ENCODE data around the gene PPP1R12C.
"Not testable (repeated sequence)": the region's sequence is repeated elsewhere in the genome, so short reads cannot be mapped to it uniquely, and the experiment has no call there.

The PPP1R12C gene

DNA sequence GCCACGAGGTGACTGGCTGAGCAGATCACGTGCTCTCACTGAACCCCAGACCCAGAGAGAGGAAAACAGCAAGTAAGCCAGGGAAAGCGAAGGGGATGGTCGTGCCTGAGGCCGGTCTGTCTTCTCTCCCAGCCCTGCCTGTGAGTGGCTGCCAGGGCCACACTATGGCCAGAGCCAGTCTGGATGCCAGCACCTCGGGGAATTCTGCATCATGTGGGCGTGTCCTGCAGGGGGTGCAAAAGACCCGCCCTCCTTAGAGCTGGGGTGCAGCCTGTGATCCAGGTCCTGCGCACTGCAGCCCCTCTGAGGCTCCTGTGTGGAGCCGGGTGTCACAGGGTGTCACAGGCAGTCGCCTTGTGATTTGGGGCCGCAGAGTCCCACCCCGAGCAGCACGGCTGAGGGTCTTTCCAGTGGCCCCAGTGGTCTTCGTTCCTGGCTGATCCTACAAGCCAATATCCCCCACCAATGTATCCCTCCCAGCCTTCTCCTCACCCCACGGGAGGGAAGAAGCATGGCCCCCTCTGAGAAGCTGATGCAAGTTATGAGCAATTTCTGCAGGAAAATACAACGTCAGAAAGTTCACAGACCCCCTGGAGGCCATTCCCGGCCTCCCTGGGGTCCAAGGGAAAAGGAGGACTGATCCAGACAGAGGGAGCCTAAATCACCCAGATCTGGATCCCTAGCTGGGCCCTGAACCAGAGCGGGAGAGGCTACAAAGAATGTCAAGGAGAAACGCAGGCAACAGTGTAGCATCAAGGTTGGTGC is 7.7 kb downstream of the PPP1R12C start:
- DNase-seq = no peak

DNA sequence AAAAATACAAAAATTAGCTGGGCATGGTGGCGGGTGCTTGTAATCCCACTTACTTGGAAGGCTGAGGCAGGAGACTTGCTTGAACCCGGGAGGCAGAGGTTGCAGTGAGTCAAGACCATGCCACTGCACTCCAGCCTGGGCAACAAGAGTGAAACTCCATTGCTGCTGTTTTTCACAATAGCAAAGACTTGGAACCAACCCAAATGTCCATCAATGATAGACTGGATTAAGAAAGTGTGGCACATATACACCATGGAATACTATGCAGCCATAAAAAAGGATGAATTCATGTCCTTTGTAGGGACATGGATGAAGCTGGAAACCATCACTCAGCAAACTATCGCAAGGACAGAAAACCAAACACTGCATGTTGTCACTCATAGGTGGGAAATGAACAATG is 10.2 kb downstream of the PPP1R12C start:
- not testable (repeated sequence) for DNase-seq

DNA sequence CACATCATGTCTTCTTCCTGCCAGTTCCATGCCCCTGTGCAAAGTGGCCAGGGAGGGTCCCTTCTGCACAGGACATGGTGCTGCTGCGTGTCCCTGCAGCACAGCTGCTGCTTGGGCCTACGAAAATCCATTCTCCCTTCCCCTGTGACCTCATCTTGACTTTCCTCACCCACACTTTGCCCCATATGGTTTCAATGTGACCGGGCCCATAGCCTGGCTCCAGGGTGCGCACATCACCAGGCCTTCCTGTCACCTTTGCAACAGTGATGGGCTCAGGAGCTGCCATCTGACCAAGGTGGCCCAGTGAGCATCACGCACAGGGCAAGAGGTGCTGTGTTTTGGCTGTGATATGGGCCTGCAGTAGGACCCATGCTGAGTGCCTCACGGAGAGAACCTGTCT is 10.8 kb downstream of the PPP1R12C start:
- no peak for DNase-seq

DNA sequence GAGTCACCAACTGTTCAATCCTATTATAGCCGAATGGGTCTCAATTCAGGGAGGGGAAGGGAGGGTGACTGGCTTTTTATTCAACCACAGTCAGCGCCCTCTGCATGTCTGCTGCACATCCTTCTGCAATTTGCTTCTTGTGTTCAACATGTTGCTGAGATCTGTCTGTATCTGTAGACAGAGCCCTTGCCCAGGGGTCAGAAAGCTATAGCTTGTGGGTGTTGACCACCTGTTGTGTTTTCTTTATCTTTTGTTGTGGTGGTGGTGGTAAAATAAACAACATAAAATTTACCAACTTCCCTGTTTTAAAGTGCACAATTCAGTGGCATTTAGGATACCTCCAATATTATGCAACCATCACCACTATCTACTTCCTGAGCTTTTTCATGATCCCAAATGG is 12.2 kb downstream of the PPP1R12C start:
- DNase-seq = no peak

DNA sequence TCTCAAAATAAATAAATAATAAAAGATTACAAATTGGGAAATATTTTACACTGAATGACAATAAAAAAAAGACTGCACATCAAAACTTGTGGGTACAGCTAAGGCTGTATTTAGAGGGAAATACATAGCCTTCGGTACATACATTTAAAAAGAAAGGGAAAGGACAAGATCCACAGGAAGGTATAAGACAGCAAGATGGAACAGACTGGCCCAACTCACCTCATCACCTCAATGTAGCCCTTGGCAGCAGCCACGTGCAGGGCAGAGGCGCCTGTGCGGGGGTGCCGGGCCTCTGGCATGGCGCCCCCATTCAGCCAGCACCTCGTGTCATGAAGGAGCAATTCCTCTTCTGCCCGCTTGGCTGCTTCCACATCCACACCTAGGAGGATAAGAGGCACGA is 14.2 kb downstream of the PPP1R12C start:
- no peak for DNase-seq

DNA sequence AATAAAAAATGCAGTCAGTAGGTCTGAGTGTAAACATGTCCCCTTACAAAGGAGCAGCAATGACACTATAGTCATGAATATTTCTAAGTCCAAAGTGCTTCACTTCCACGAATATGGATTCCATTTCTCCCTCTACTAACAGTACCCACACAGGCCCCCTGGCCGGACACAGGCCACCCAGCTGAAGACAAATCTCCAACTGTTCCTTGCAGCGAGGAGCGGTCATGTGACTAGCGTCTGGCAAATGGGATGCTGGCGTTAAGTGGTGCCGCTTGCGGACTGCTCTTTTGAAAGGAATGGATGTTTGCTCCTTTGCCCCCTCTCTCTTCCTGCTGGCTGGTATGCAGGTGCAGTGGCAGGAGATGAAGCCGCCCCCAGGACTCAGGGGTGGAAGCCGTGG is 16.2 kb downstream of the PPP1R12C start:
- peak; percentile 19 for DNase-seq

DNA sequence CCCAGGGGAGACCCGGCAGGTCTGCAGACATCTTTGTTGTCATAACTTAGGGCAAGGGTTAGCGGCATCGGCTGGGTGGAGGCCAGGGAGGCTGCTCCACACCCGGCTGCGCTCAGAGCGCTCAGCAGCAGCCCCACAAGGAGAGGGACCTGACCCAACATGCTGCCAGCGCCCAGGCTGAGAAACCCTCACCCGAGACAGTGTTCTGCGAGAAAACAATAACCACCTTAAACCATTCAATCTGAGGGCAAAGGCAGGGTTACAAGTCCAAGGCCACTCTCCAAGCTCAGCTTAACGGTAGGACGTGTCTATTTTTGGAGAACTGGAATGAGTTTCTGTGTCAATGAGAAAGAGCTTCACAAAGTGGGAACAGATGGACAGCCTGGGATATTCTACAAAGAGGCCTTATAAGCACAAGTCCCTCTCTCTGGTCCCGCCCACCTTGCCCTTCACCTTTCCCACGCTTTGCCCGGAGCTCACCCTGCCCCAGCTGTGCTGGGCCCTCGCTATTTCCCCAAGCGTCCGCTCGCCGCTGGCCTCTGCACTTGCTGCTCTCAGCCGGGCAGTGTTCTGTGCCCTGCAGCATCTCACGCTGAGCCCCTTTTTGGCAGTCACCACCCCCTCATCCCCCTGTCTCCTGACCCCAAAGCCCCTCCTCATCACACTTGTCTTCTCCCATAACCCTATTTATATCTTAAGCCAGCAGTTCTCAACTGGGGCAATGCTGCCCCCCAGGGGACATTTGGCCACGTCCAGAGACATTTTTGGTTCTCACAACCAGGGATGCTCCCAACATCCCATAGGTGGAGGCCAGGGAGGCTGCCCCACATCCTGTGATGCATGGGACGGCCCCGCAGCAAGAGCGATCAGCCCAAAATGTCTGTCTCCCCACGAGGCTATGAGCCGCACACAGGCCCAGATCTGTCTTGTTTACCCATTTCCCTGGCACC is 17.6 kb downstream of the PPP1R12C start:
- DNase-seq = no peak

DNA sequence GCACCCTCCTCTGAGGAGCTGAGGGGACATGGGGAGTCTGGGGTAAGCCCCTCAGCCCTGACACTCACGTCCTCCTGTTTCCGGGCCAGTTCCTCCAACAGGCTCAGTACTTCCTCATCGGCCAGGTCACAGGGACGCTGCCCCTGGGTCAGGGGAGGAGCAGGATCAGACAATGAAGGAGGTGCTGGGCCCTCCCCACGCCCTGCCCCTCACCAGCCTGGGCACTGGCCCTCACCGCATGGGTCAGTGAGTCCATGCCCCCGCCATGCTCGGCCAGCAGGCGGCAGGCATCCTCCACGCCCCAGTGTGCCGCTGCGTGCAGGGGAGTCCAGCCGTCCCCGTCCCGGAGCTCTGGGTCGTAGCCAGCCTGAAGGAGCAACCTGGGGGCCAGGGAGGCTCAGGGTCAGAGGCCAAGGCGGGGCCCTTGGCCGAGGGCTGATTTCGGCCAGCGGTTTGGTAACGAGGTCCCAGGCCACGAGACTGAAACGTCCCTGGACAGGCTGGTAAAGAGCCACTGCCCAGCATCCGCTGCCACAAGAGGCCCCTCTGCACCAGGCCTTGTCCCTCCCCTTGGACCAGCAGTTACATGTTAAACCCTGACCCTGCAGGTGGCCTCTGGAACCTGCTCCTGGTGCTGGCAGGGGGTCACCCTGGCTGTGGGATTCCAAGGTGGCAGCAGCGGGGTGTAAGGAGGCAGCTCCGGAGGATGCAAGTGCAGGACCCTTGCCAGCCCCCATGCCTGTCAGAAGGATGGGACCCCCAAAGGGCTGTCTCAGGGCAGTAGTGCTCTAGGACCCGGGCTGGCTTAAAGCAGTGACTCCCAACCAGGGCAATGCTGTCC is 18.5 kb downstream of the PPP1R12C start:
- DNase-seq = no peak

DNA sequence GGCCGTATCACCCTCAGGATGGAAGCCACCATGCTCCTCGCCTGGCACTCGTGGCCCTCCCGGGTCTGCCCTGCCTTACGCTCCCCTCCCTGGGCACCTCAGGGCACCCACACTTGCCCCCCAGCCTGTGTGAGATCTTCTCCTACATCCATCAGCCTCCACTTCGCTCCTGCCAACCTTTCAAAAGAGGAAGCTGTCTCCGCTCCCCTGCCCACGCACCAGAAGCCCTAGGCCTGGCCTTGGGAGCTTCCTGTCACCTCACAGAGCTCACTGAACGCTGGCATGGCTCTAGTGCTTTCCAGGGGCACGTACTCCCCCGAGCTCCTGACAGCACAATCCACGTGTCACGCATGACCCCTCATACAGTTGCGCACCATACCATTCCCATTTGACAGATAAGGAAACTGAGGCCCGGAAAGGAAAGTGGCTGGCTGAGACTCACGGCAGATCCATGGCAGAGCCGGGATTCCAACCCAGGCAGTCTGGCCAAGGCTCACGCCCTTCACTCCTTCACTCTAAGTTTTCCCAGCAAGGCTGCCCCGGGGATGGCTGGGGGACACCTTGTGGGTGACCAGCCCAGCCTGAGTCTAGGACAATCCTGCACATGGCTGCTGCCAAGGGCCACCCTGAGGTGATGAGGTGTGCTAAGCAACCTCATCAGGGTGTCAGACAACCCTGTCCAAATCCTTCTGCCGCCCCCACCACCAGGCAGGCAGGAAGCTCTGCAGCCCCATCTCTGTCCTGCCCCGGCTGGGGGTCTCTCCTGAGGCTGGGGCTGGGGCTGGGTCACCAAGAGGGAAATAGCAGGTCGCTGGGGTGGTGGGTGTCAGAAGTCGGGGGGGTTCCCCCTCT is 19.3 kb downstream of the PPP1R12C start:
- no peak for DNase-seq

DNA sequence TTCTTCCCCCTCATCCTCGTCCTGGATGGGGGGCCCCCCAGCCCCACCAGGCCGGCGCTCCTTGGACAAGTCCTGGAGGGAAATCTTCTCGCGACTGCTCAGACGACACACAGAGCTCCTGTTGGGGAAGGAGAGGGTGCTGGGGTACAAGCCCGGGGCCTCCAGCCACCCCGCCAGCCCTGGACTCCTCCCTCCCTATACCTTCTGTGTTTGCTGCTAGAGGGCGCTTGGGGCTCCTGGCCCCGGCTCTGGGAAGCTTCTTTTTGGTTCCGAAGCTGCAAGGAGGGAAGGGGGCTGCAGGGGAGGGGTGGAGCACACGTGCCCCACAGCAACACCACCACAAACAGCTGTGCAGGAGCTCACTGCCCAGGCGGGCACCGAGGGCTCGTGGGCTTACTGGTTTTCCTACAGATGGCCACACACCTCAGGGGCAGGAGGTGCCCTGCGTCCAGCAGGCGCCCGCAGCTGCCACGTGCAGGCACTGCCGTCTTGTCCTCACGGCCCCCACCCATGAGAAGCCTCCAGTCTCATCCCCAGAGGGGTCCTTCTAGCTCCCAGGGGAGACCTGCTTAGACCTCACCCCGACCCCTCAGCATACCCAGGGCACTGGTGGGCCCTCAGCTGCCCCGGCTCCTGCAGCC is 21.3 kb downstream of the PPP1R12C start:
- no peak for DNase-seq

DNA sequence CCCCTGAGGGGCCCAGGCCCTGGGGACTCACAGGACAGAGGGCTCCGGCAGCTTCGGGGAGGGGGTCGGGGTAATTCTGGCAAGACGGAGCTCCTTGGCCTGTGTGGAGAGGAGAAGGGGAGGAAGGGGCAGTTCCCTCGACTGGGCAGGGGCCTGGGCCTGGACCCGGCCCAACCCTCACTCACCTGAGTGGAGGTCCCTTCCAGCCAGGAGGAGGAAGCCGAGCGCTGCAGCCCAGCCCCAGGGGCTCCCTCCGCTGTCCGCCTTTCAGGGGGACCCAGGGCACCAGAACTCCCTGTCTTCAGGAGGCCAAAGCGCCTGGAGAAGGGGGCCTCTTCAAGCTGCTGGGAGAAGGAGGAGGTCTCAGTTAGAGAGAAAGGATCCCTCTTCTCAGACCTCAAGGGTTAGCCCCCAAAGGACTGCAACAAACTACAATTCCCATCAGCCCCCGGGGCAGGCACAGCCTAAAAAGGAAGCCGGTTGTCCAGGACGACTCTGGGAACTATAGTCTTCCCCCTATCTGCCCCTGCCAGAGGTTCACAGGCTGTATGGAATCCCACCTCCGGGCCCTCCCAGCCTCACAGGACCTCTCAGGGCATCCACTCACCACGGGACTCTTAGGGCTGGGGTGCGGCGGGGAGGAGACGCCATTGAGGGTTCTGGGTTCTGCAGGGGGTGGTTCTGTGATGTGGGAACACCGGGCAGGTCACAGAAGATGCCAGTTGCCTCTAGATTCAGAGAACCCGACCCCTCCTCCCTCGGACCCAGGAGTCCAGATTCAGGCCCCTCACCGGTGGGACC is 22.0 kb downstream of the PPP1R12C start:
- no peak for DNase-seq

DNA sequence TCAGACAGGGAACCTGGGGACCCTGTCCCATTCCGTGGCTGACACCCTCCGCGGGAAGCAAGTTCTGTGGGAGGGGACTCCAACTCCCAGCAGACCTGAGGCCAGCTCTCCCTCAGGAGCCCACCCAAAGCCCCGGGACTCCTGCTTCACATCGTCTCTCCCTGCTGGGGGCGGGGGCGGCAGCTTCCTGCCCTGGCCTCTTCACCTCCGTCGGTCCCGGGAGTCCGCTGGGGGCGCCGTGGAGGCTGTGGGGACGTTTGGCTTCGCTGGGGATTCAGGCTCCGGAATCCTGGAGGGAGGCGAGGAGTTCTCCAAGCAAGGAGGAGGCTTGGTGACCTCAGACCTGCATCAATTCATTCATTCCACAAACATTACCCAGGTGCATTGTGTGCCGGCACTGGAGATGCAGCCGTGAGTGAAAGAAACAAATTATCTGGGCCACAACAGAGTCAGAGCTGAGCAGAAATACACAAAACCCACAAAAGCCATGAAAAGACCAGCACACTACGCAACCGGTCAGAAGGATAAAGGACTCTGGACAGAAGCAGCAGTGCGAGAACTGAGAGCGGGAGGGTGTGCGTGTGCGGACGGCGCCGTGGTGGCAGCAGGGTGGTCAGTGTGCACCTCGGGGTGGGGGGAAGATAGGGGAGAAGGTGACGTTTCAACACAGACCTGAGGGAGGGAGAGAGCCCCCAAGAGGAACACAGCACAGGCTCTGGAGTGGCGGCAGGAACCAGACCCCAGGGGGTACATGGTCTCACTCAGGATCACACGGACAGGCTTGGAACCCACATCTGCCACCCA is 22.8 kb downstream of the PPP1R12C start:
- no peak for DNase-seq

DNA sequence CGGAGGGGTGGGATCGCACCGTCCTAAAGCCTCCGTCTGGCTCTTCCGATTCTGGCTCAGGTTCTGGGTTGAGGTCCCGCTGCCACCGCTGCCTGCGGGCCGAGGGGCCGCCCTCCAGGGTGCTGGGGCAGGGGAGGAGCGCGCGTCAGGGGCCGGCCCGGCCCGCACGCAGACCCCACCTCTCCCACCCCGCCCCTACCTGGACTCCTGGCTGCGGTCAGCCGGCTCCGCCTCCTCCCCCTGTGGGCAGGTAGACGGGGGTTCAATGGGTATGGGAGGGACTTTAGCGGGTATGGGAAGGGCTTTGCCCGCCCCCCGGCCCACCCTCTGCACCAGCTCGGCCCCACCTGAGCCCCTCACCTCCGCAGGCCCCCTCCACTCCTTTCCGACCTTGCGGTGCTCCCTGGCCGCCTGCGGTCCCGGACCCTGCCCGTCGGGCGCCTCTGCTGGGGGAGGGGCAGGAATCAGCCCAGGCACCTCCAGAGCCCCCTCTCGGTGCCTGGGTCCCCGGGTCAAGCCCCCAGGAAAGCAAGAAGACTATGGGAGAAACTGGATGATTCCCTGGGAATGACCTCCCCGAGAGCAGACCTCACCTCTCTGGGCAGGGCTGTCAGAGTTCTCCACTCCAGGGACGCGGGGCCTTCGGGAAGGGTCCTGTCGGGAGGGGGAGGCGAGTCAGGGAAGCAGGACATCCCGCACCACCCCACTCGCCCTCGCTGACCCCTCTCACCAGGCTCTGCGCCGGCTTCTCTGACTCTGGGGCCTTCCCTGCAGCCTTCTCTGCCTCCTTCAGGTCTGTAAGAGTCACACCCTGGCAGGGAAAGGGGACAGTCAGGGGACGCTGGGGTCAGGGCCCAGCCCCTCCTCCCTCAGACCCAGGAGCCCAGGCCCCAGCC is 24.8 kb downstream of the PPP1R12C start:
- DNase-seq = no peak

DNA sequence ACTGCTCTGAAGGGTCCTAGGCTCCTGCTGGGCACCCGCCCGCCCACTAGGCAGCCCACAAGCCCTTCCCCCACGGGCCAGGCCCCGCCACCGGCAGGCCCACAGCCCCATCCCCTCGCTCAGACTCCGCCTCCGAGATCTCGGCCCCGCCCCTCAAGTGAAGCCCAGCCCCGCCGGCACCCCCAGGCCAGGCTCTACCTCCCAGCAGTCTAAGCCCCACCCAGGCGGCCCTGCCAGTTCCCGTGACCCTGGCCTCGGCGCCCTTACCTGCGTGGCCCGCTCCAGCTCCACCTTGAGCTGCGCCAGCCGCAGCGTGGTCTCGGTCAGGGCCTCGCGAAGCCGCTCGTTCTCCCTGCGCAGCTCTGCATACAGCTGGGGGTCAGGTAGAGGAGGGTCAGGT is 25.5 kb downstream of the PPP1R12C start:
- DNase-seq = no peak

DNA sequence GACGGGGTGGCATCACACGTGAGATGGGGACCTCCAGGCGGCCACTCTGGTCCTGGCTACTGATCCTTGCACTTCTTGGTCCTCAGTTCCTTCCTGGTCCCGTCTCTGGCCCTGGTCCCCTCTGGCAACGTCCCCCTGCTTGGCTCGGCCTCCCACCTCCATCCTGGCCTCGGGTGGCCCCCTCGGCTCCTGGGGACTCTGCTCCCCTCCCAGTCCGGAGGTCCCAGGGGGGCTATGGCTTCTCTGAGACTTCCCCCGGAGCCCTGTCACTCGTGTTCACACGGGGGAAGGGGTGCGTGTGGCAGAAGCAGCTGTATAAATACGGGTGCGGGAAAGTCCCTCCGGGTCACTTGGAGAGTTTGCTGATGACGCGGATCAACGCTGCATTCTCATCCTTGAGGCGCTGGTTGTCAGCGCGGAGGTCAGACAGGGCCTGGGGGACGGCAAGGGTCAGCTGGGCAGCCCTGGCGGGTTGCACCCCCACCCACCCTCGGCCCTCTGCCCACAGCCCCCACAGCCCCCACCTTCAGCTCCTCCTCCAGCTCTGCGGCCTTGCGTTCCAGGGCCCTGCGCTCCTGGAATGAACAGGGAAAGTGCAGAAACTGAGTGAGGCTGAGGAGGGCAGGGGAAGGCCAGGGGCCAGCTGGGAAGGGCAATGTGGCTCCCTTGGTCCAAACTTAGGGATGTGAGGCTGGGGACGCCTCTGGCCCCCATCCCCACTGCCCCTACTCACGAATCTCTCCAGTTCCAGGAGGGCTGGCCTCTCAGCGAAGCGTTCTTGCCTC is 26.1 kb downstream of the PPP1R12C start:
- no peak for DNase-seq

DNA sequence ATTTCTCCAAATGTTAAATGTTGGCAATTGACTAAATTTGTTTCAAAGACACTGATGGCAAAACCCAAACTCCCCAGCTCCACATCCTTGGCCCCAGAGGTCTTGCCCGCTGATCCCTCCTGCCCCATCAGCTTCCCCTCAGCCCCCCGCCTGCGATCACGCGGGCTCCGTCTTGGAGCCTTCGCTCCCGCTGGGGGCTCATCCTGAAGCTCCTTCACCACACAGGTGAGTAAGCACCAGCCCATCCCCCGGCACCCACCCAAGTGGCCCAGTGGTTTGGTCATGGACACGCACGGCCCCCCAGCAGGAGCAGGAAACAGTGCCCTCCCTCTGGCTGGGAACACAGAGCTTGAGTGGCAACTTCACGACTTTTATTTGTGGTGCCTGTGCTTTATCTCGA is 26.9 kb downstream of the PPP1R12C start:
- DNase-seq = no peak

DNA sequence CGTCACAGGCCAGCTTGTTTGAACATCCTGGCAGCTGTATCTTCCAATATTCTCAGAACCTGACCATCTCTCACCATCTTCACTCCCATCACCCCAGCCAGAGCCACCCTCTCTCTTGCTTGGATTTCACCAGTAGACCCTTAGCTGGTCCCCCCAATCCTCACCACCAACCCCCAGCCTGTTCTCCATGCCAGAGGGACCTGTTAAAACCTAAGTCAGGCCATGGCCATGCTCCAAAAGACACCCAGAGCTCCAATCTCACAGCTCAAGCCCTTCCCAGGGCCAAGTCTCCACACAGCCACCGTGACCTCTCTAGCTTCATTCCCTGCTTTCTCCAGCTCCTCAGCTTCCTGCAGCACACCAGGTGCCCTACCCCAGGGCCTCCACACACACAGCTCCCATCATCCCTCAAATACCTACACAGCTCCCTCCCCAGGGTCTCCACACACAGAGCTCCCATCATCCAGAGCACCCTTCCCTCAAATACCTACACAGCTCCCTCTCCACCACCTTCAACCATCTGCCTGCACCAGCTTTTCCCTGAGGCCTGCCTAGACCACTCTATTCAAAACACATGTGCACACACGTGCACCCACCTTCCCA is 28.0 kb downstream of the PPP1R12C start:
- DNase-seq = no peak

All from NCI-H2227 treated with DMSO at 0.1 percent for 48 hours (cell line).